ENCODE measurements around the gene VSTM4.

GRCh38 chr10:49161411-49161997, 46.2 kb upstream of the VSTM4 start:
- TF ChIP-seq CTCF (IDR thresholded peaks at IDR 0.05) (peak; percentile 24 to 66 (median 54)), POLR2A (IDR thresholded peaks at IDR 0.05) (no peak)

Measured in adrenal gland (tissue), 5 donors.